ENCODE results near the gene PLA2G4E. TPM values are rescaled to one million over a fixed set of nuclear protein-coding genes. Genes with fewer than 3 reads are reported as not detected.

The PLA2G4E gene
- total RNA-seq, 1 donor from 2014 or later: 8.8 TPM

DNA sequence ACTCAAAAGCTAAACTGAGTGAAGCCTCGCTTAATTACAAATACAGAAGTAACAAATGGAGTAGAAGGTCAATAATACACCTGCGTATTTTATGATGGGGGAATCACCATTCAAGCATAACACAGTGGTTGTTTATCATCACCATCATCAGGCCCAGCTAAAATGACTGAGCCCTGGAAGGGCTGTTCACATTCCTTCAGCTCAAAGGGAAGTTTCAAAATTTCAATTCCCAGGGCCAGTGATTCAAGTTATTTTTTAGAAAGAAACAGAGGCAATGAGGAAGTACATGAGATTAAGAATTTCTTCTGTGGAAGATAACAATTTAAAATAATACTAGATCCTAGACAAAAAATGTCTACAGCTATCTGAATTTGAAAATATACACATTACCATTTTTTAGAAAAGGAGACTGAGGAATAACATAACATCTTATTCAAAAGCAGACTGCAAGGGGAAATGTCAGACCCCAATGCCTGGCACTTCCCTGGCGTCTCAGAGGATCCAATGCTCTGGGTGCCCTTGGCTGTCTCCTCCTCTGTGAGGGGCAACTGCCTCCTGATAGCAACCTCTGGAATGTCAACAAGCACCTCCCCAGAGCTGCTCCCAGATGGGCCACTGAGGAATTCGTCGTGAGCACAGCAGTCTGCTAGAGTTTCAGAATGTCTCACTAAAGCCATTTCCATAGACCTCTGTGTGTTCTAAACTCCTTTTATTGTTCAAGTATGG lies 71.3 kb downstream of the PLA2G4E start:
- H3K4me1 ChIP-seq: peaks cover 27% of the 10 kb centered on the region
- no peak overlapping the region for H3K4me3 ChIP-seq
- no peaks in the 10 kb centered on the region for H3K27me3 ChIP-seq
- intact Hi-C loops (cut with DNase I): loop anchor here (5.0 kb wide), 1 partner anchor 1913 kb away; no protein-coding TSS in a partner anchor
- DNase-seq (ENCODE audit: extremely low spot score in 2 of 2): peak in 1 of 2 donors; percentile 72
- no peaks in the 10 kb centered on the region for H3K9me3 ChIP-seq
- H3K27ac ChIP-seq: peak overlapping the region; percentile 49
- no peaks in the 10 kb centered on the region for H3K36me3 ChIP-seq
- no peak for TF ChIP-seq POLR2A (IDR thresholded peaks at IDR 0.05)

DNA sequence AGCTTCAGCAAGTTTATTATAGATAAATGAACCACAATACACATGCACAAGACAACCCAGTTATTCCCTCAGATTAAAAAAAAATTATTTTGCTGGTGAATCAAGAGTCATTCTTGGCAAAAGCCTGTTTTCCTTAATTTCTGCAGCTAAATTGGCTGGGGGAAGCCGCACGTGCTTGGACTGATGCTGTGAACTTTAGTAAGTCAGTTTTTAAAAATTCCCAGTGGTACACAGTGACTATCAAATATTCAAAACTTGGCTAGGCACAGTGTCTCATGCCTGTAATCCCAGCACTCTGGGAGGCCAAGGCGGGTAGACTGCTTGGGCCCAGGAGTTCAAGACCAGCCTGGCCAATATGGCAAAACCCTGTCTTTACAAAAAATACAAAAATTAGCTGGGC lies 72.4 kb downstream of the PLA2G4E start:
- Histone ChIP-seq H3K27me3 (no peaks in the 10 kb centered on the region), H3K9me3 (no peaks in the 10 kb centered on the region), H3K4me1 (peaks cover 38% of the 10 kb centered on the region), H3K36me3 (no peaks in the 10 kb centered on the region), H3K4me3 (no peak overlapping the region), H3K27ac (no peak overlapping the region)
- no peak for TF ChIP-seq POLR2AphosphoS5 (IDR thresholded peaks at IDR 0.05; ENCODE audit: insufficient read depth in 1 of 2, low read depth in 1 of 2)
- TF ChIP-seq, protein P1, sequence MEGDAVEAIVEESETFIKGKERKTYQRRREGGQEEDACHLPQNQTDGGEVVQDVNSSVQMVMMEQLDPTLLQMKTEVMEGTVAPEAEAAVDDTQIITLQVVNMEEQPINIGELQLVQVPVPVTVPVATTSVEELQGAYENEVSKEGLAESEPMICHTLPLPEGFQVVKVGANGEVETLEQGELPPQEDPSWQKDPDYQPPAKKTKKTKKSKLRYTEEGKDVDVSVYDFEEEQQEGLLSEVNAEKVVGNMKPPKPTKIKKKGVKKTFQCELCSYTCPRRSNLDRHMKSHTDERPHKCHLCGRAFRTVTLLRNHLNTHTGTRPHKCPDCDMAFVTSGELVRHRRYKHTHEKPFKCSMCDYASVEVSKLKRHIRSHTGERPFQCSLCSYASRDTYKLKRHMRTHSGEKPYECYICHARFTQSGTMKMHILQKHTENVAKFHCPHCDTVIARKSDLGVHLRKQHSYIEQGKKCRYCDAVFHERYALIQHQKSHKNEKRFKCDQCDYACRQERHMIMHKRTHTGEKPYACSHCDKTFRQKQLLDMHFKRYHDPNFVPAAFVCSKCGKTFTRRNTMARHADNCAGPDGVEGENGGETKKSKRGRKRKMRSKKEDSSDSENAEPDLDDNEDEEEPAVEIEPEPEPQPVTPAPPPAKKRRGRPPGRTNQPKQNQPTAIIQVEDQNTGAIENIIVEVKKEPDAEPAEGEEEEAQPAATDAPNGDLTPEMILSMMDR (IDR thresholded peaks at IDR 0.05): no peak
- no peak for TF ChIP-seq POLR2A (IDR thresholded peaks at IDR 0.05)
- DNase-seq (ENCODE audit: extremely low spot score in 2 of 2): no peak
- intact Hi-C loops (cut with DNase I): no loop called here

DNA sequence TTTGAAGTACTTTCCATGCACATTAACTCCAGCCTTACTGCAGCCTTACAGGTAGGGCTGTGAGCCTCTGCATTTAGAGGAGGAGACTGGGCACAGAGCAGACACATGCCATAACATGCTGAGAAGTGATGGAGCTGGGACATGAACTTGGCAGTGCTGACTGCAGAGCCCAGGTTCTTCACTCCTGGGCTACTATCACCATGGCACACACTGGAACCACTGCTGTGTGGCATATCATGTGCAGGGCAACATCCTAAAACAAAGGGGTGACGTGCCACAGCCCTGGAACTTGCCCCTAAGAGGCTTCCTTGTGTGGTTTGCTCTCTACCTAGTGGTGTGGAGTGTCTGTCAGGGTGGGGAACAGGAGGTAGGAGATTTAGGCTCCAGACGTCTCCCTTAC lies 73.9 kb downstream of the PLA2G4E start:
- H3K4me3 ChIP-seq: no peak overlapping the region
- intact Hi-C loops (cut with DNase I): no loop called here
- H3K27me3 ChIP-seq: no peaks in the 10 kb centered on the region
- H3K36me3 ChIP-seq: no peaks in the 10 kb centered on the region
- no peaks in the 10 kb centered on the region for H3K9me3 ChIP-seq
- no peak overlapping the region for H3K27ac ChIP-seq
- peaks cover 39% of the 10 kb centered on the region for H3K4me1 ChIP-seq
- TF ChIP-seq POLR2AphosphoS5 (IDR thresholded peaks at IDR 0.05; ENCODE audit: insufficient read depth in 1 of 2, low read depth in 1 of 2) (no peak), POLR2A (IDR thresholded peaks at IDR 0.05) (no peak)
- TF ChIP-seq, protein P1 (IDR thresholded peaks at IDR 0.05): no peak
- no peak for DNase-seq (ENCODE audit: extremely low spot score in 2 of 2)

DNA sequence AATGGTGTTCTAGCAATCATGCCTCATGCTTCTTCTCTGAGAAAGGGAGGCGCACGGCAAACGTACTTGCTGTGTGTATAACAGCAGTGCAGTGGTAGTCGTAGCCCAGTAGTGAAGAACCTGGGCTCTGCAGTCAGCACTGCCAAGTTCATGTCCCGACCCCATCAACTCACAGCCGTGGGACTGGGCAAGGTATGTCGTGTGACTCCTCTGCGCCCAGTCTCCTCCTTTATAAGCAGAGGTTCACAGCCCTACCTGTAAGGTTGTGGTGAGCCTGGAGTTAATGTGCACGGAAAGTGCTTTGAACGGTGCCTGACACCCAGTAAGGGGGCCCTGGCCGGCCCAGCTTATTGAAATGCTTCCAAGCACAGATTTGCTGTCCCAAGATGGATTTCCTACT lies 75.1 kb downstream of the PLA2G4E start:
- Histone ChIP-seq H3K4me1 (peaks cover 35% of the 10 kb centered on the region), H3K36me3 (no peaks in the 10 kb centered on the region), H3K27me3 (no peaks in the 10 kb centered on the region), H3K9me3 (no peaks in the 10 kb centered on the region), H3K27ac (peak overlapping the region; percentile 47), H3K4me3 (no peak overlapping the region)
- peak in 1 of 2 donors; percentile 82 for DNase-seq (ENCODE audit: extremely low spot score in 2 of 2)
- TF ChIP-seq POLR2AphosphoS5 (IDR thresholded peaks at IDR 0.05; ENCODE audit: insufficient read depth in 1 of 2, low read depth in 1 of 2): no peak
- TF ChIP-seq POLR2A (IDR thresholded peaks at IDR 0.05): no peak
- TF ChIP-seq, protein P1 (IDR thresholded peaks at IDR 0.05): no peak
- intact Hi-C loops (cut with DNase I): no loop called here

DNA sequence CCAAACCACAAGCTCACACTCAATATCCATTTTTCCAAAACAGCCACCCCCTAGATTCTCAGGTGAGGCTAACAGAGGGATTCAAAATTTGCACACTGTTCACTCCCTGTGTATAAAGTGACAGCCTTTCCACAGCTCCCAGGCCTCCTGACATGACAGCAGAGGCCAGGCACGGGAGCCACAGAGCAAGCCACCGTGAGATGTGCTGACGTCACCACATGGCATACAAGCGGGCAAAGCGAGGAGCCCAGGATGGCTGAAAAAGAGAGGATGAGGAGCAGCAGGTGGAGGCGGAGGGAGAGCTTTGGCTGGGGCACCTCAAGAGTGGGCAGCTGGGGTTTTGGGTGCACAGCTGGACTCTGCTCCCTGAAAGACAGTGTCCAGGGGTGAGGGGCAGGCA lies 75.6 kb downstream of the PLA2G4E start:
- TF ChIP-seq POLR2A (IDR thresholded peaks at IDR 0.05): no peak
- TF ChIP-seq, protein P1 (IDR thresholded peaks at IDR 0.05): no peak
- TF ChIP-seq POLR2AphosphoS5 (IDR thresholded peaks at IDR 0.05; ENCODE audit: insufficient read depth in 1 of 2, low read depth in 1 of 2): no peak
- no peak overlapping the region for H3K4me3 ChIP-seq
- H3K27ac ChIP-seq: peak overlapping the region; percentile 47

More for the DNA sequence above, 75.6 kb downstream of the PLA2G4E start:
- intact Hi-C loops (cut with DNase I): no loop called here
- no peaks in the 10 kb centered on the region for H3K36me3 ChIP-seq
- H3K9me3 ChIP-seq: no peaks in the 10 kb centered on the region
- DNase-seq (ENCODE audit: extremely low spot score in 2 of 2): peak in 1 of 2 donors; percentile 71
- H3K27me3 ChIP-seq: no peaks in the 10 kb centered on the region
- H3K4me1 ChIP-seq: peaks cover 39% of the 10 kb centered on the region
